ENCODE data around the gene CNTN2. TPM values are rescaled to one million over a fixed set of nuclear protein-coding genes. Genes with fewer than 3 reads are reported as not detected.

CNTN2 gene
- polyA plus RNA-seq, 1 donor from 2014 or later: 3.2 TPM

GRCh38 chr1:205030896-205031295 is 12.1 kb upstream of the CNTN2 start:
- H3K27ac ChIP-seq (ENCODE audit: low read length): no peak overlapping the region

GRCh38 chr1:205032508-205032907 is 10.5 kb upstream of the CNTN2 start:
- Histone ChIP-seq H3K27ac (ENCODE audit: low read length) (no peak overlapping the region), H3K4me3 (ENCODE audit: low read length) (no peak overlapping the region), H2AFZ (ENCODE audit: low read depth, low read length) (no peak overlapping the region), H3K9me3 (ENCODE audit: low read length) (no peaks in the 10 kb centered on the region), H3K9ac (ENCODE audit: low read length) (no peak overlapping the region), H3K79me2 (replicated peaks; ENCODE audit: insufficient read depth, low read length) (no peaks in the 10 kb centered on the region), H3K36me3 (ENCODE audit: insufficient read depth, low read length) (no peaks in the 10 kb centered on the region), H3F3A (ENCODE audit: insufficient read depth, low read length, poor library complexity, severe bottlenecking) (no peaks in the 10 kb centered on the region), H3K9me2 (ENCODE audit: insufficient read depth, low read length) (no peaks in the 10 kb centered on the region), H4K20me1 (ENCODE audit: insufficient read depth) (no peaks in the 10 kb centered on the region), H3K27me3 (ENCODE audit: insufficient read depth, low read depth, low read length) (no peaks in the 10 kb centered on the region), H3K4me2 (ENCODE audit: low read length) (no peak overlapping the region)
- TF ChIP-seq REST (IDR thresholded peaks at IDR 0.05; ENCODE audit: borderline replicate concordance) (no peak), EP300 (conservative IDR thresholded peaks at IDR 0.05; ENCODE audit: poor library complexity, severe bottlenecking) (no peak), POLR2AphosphoS5 (IDR thresholded peaks at IDR 0.05) (no peak), TAF1 (IDR thresholded peaks at IDR 0.05; ENCODE audit: low read depth) (no peak)

More at GRCh38 chr1:205030896-205031295, 12.1 kb upstream of the CNTN2 start:
- Histone ChIP-seq H3K27me3 (ENCODE audit: insufficient read depth, low read depth, low read length) (no peaks in the 10 kb centered on the region), H3K4me2 (ENCODE audit: low read length) (no peak overlapping the region), H3K9ac (ENCODE audit: low read length) (no peak overlapping the region), H2AFZ (ENCODE audit: low read depth, low read length) (no peak overlapping the region), H3K36me3 (ENCODE audit: insufficient read depth, low read length) (no peaks in the 10 kb centered on the region), H3K9me3 (ENCODE audit: low read length) (no peaks in the 10 kb centered on the region), H3F3A (ENCODE audit: insufficient read depth, low read length, poor library complexity, severe bottlenecking) (no peaks in the 10 kb centered on the region), H3K9me2 (ENCODE audit: insufficient read depth, low read length) (no peaks in the 10 kb centered on the region), H4K20me1 (ENCODE audit: insufficient read depth) (no peaks in the 10 kb centered on the region), H3K79me2 (replicated peaks; ENCODE audit: insufficient read depth, low read length) (no peaks in the 10 kb centered on the region), H3K4me3 (ENCODE audit: low read length) (no peak overlapping the region)
- no peak for TF ChIP-seq POLR2AphosphoS5 (IDR thresholded peaks at IDR 0.05)
- no peak for TF ChIP-seq EP300 (conservative IDR thresholded peaks at IDR 0.05; ENCODE audit: poor library complexity, severe bottlenecking)
- no peak for TF ChIP-seq EZH2 (IDR thresholded peaks at IDR 0.05; ENCODE audit: borderline replicate concordance, insufficient read depth, low read length, poor library complexity, severe bottlenecking)
- no peak for TF ChIP-seq MXI1 (conservative IDR thresholded peaks at IDR 0.05; ENCODE audit: poor library complexity, severe bottlenecking)
- TF ChIP-seq TAF1 (IDR thresholded peaks at IDR 0.05; ENCODE audit: low read depth): no peak
- no peak for TF ChIP-seq RAD21 (conservative IDR thresholded peaks at IDR 0.05)
- TF ChIP-seq SMC3 (conservative IDR thresholded peaks at IDR 0.05; ENCODE audit: poor library complexity): no peak
- no peak for TF ChIP-seq CTCF (IDR thresholded peaks at IDR 0.05; ENCODE audit: poor library complexity, severe bottlenecking)
- TF ChIP-seq REST (IDR thresholded peaks at IDR 0.05; ENCODE audit: borderline replicate concordance): no peak

Data from neural cell (in vitro differentiated cells).